Dedifferentiated amniotic fluid mesenchymal stem cell (primary cell): ENCODE data around the gene CABYR.

Source experiments
- DNase-seq: peaks from one replicate; pipeline ENCODE4 v3.0.0-alpha.2; 2016; ENCODE audit errors: extremely low spot score

CABYR gene

DNA sequence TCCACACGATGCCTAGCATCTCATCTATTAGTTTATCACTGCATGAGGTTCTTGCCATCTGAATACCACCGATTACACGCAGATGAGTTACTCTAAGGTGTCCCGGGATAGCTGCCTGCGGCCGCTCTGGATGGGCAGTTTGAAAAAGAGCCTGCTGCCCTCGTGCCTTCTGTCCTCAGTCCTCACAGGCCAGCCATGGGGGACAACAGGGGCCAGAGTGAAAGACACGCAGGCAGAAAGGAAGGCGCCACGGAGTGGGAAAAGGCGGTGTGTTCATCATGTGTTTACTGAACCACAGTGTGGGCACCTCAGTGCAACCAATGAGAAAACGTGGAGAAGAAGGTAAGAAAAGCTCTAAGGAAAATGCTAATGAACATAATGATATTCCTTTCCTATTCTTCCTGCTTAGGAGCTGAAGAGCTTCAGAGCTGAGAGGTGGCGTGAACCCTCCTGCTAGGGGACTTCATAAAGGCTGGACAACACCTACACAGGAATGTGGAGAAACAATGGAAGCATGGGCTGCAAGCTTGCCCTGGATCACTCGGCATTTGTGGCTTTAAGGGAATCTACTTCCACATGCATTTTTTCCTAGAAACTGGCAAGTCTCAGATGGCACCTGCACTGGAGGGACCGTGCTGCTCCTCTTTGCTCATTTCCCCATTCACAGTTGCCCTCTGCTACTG lies 50.9 kb downstream of the CABYR start:
- DNase-seq: no peak

DNA sequence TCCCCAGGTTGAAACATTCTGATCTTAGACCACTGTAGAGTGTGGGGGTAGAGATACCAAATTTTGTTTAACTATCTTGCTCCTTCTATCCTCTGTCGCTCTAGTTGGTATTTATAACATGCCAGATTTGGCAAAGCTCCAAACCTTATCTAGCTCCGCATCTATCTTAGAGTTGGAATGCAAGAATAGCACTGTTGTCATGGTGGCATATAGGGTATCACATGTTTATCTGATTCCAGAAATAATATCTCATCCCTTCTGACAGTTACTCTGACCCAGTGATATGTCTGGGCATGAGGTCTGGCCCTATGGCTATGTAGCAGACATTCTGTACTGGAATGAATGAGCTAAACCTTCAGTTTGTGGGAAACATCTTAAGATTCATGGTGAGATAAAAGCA lies 51.7 kb downstream of the CABYR start:
- DNase-seq: no peak

DNA sequence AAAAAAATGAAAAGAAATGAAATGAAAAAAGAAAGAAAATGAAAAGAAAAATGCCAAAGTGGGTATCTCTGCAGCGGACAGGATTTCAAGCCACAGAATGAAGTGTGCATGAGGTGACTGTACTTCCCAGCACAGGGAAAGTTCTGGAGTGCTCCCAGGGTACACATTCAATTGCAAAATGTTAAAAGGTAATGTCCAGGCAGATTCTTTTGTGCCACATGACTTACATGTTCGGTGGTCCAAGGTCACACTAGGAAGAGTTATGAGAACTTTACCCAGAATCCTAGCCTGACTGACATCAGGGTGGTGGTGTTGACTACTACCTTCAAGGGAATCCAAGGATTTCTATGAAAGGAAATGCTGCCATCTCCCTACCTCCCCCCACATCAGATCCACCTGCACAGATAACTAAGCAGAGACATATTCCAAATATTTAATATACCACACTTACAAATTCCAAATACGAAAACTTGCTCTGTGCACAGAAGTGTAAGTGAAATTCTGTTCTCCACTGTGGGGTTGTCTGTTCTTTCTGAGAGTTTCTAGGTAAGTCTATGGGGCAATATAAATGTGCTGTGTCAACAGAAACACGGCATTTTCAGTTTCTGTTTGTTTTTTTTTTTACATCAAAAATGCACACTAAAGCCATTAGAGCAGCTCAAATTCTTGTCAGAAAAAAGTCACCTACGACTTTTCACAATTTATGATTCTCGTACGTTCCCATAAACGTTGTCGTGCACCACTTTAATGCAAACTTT lies 56.6 kb downstream of the CABYR start:
- no peak for DNase-seq

DNA sequence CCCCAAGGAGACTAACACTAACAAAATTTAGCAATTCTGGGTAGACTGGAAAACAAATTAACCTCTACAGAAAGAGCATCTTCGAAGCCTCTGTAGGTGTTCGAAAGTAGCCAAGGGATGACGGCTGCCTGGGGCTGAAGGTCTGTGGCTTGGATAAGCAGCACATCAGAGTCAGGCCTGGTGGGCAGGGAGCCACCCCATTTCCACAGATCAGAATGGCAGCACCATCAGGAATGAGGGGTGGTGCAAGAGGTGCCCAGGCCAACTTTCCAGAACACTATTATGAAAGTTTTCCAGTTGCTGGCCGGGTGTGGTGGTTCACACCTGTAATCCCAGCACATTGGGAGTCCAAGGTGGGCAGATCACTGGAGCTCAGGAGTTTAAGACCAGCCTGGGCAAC lies 57.9 kb downstream of the CABYR start:
- no peak for DNase-seq

DNA sequence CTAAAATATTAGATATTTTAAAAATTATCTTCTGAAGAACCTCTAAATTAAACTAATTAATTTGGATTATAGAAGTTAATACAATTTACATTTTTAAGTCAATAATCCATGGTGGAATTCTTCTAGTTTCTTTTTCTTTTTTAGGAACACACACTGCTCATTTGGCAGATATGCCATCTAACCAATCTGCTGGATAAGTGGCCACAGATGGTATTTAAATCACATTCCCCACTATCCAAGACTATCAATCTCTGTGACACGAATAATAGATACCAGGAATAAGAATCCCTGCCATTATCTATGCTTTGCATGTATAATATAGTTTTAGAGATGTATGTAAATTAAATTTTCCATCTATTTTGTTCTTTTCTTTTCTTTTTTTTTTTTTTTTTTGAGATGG lies 58.5 kb downstream of the CABYR start:
- DNase-seq: no peak

DNA sequence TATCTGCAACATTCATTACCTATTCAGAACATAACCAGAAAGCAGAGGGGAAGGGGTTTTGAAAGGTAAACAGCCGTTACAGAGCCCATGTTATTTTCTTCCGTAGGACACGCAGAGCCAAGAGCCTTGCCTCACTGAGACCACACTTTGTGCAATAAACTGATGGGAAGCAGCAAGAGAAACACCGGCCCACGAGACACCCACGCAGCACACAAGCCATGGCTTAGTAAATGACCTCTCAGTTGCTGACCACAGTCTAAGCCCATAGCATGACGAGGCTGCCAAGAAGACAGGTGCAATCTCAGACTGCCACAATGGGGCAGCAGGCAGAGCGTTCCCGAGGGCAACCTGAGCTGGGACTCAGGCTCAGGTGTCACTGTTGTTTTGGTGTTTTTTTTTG lies 59.6 kb downstream of the CABYR start:
- no peak for DNase-seq

DNA sequence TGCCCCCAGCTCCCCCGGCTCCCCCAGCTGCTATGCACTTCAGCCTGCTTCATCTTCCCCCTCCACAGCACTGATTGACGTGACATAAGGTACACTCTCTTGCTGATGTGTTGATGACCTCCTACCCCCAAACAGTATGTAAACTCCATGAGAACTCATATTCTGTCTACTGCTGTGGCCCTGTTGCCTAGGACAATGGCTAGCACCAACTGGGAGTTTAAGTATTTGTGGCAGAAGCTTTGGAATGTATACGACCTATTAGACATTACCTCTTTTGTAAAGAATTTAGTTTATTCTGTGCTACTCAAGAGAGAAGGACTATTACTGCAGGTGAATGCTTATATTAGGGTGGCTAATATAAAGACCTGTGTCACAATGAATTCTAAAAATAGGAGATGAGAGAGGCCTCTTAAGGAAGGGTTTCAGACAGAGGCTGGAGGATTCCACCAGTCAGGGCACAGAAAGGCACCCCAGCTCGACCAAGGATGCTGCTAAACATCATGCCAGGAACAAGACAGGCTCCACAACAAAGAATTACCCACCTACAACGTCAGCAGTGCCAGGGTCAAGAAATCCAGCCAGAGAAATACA lies 60.6 kb downstream of the CABYR start:
- DNase-seq: no peak

DNA sequence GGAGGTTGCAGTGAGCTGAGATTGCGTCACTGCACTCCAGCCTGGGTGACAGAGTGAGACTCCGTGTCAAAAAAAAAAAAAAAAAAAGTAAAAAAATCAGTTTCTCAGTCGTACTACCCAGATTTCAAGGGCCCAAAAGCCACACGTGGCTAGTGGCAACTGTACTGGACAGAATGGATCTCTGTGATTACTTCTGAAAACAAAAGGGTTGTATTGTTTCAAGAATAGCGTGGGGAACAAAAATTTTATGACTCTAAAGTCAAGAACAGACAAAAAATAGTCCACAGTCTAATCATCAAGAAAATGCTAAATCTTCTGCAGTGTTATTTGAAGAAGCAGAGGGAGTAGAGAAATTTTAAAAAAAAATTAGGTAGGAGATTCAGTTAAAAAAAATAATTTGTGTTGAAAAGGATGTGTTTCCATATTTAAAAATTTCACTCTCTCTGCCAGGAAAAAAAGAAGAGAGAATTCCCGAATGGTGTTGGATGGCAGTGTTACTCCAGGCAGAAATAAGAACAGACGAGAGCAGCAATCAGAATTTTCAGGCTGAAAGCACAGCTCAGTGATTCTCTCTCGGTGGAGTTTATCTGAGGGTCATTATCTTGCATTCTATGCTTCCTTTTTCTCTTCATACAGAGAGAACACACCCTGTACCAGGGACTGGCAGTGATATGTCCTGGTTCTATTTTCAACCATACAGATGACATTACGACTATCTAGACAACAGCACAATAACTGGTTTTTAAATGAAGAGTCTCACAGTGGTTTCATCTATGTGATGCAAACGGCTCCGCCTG lies 61.8 kb downstream of the CABYR start:
- no peak for DNase-seq

DNA sequence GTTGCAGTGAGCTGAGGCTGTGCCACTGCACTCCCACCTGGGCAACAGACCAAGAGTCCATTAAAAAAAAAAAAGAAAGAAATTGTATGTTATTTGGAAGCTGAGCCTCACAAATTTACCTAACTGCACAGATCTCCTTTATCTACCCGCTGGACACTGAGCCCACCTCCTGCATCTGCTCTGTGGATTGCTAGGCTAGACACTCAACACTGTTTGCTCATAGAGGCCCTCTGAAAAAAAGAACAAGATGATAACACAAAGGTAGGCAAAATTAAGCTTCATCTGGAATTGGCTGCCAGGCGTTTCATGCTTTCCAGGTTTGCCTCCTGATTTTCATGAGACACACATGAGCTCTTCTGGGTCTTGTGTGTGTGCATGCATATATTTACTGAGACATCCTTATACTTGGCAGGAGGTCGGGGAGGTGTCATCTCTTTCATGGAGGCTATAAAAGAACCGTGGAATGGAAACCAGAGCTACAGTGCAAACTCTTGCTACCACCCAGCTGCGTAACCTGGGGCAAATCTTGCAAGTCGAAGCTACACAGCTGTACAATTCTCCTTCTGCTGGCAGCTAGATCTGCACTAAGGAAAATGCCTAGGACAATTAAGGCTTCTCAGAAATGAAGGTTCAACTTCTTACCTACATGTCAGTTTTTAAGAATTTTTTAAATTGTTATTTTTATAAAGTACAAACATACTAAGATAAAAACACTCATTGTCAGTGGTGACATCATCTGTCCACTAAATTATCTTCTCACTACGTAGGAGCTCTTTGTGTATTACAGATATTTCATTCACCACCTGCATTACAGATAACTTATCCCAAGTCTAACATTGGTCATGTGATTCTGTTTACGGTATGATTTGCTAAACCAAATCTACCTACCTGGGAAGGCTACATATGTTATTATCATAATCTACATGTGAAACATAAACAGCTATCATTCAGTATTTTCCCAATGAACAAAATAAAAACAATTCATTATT lies 63.1 kb downstream of the CABYR start:
- no peak for DNase-seq

DNA sequence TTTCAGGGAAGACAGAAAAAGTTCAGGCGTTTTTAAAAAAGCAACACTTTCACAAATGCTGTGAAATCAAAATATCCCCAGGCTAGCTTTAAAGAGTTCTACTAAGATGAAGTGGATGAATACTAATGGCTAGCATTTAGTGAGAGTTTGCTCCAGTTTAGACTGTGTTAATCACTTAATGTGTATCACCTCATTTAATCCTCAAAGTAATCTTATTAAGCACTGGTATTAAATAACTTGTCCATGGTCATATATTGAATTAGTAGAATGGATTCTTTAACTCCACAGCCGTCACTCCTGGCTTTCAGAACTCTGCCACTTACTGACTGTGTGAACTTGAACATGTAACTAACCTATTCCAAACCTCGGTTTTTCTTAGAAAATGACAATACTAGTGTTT lies 66.0 kb downstream of the CABYR start:
- no peak for DNase-seq

DNA sequence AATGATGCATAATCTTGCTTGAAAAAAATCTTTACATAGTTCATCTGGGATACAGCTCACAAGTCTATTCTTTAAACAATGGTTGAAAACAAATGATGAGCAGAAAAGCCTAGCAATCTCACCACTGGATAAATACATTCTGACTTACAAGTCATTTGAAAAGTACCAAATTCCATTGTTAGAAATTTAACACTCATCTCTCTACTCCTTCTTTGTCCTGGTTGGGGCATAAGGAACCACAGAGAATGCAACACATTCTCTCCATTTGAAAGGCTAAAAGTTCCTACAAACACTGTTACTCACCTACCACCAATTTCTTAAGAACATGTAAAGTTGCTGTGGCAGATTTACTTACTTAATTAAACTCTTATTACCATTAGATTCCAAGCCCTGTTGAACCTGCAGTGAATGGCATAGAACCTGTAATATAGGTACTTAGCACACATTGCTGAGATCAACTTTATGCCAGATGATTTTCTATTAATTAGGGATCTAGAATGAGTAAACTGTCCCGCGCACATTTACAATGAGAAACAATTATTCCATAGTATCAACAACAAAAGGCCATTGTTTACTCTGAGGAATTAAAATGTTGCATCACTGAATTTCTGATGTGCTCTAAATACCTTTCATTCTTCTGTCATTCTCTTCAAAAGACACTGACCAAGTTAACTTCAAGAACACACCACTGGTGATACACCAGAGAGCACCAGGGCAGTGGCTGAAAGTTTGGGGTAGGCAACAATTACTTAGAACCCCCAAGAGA lies 69.6 kb downstream of the CABYR start:
- DNase-seq: no peak

DNA sequence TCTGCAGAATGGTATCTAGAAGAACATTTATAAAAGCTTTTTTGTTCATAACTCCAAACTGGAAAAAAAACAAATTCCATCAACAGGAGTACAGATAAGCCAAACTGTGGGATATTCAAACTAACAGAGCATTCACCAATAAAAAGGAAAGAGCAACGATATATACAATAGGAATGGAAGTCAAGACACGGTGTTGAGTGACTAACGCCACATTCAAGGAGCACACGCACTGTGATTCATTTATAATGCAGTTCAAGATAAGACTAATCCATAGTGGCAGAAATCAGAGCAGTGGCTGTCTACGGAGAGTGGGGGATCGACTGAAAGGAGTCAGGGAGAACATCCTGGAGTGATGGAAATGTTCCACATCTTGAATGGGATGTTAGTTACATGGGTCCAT lies 70.7 kb downstream of the CABYR start:
- DNase-seq: no peak
